Measurements from ENCODE around the gene LAMC1.

LAMC1 gene

GRCh38 chr1:183019860-183020259 lies 3.4 kb upstream of the LAMC1 start:
- Histone ChIP-seq H3K4me3 (no peak overlapping the region), H3K27ac (no peak overlapping the region)
- no peak for DNase-seq (ENCODE audit: low spot score)
- TF ChIP-seq, protein P1, sequence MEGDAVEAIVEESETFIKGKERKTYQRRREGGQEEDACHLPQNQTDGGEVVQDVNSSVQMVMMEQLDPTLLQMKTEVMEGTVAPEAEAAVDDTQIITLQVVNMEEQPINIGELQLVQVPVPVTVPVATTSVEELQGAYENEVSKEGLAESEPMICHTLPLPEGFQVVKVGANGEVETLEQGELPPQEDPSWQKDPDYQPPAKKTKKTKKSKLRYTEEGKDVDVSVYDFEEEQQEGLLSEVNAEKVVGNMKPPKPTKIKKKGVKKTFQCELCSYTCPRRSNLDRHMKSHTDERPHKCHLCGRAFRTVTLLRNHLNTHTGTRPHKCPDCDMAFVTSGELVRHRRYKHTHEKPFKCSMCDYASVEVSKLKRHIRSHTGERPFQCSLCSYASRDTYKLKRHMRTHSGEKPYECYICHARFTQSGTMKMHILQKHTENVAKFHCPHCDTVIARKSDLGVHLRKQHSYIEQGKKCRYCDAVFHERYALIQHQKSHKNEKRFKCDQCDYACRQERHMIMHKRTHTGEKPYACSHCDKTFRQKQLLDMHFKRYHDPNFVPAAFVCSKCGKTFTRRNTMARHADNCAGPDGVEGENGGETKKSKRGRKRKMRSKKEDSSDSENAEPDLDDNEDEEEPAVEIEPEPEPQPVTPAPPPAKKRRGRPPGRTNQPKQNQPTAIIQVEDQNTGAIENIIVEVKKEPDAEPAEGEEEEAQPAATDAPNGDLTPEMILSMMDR (IDR thresholded peaks at IDR 0.05) = no peak

- TF ChIP-seq, protein P1 (IDR thresholded peaks at IDR 0.05) = no peak
- peak overlapping the region; percentile 96 for H3K4me3 ChIP-seq
- DNase-seq (ENCODE audit: low spot score) = no peak
- H3K27ac ChIP-seq = peak overlapping the region; percentile 100
These were observed 1.6 kb upstream of the LAMC1 start for GRCh38 chr1:183021405-183022201.

DNA sequence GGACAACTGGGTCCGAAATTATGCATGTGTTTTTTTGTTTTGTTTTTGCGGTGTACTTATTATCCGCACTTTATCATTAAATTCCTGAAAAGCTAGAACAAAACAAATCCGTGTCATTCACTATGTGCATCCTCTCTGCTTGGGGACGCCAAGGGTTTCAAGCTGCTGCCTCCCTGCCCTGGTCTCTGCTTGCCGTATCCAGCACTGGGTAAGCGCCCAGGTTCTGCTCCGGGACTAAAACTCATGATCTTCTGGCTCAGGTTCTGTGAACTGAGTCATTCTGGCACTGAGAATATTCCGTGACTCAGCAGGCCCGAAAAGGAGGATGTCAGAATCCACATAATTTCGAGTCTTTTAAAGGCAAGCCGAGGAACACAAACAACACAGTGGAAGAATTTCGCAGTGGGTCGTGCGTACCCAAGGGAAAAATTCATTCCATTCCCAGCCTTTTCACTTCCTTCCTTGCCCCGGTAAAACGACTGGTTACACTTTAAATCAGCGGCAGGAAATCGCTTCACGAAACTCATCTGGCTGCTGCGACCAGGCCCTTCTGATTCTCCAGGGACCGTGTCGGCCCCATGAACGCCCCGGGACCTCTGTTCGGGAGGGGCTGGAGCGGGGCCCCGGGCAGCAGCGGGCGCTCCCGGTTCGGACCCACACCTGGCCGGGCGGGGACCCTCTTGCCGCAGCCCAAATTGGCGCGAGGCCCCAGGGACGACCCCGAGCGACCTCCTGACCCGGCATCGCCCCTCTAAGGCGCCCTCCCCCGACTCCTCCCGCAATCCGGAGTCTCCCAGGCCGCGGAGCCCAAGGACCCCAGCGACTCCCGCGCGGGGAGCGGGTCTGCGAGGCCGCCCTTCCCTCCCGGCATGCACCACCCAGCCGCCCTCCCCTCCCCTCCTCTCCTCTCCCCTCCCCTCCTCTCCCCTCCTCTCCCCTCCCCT lies 746 bp upstream of the LAMC1 start:
- peak overlapping the region; percentile 100 for H3K27ac ChIP-seq
- H3K4me3 ChIP-seq = peak overlapping the region; percentile 96
- DNase-seq (ENCODE audit: low spot score) = peak; percentile 95
- TF ChIP-seq, protein P1 (IDR thresholded peaks at IDR 0.05) = no peak

- Histone ChIP-seq H3K4me3 (peak overlapping the region; percentile 96), H3K27ac (peak overlapping the region; percentile 100)
- peak; percentile 78 for DNase-seq (ENCODE audit: low spot score)
- TF ChIP-seq, protein P1 (IDR thresholded peaks at IDR 0.05) = peak; percentile 11
These were observed 539 bp downstream of the LAMC1 start for GRCh38 chr1:183023601-183024316.

DNA sequence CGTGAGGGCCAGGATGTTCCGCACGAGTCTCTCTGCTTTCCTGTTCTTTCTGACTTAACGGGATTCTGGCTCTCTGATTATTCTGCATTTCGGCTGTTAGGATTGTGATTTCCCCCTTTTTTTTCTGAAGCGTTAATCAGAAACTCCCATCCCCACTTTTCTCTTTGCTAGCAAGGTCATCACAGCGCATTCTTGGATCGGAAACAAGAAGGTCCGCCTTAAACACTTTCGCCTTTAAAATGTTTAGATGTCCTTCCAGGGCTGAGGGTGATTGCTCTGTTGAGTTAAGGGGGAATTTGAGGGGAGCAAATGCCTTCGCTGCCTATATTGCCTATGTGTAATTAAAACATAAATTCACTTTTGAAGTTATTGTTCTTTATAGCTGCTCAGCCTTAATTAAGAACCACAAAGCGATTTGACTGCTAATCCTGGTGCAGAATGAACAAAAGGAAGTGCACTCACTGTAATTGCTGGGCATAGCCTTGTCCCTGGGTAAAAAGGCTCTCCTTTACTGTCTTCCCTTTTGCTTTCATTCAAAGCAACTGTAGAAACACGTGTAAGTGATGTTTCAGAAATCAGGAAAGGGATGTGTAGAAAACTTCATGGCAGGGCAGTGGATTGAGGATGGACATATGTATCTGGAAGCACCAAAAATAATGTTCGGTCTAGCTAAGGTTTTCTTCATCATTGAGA lies 1.2 kb downstream of the LAMC1 start:
- H3K27ac ChIP-seq = peak overlapping the region; percentile 100
- H3K4me3 ChIP-seq = peak overlapping the region; percentile 96
- no peak for DNase-seq (ENCODE audit: low spot score)
- TF ChIP-seq, protein P1 (IDR thresholded peaks at IDR 0.05) = no peak

DNA sequence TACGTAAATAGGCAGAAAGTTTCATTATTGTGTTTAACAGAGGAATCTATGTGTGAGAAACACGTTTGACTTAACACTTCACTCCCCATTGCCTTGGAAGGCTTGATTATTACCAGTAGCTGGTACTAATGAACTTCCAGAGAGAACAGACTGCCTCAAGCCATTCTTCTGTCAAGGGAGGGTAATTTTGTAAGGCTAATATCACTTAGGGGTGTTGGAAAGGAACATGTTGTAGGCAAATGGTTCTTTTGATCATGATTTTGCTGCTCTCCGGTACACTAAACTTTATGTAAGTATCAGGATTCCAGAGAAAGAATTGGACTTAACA lies 1.8 kb downstream of the LAMC1 start:
- TF ChIP-seq, protein P1 (IDR thresholded peaks at IDR 0.05) = no peak
- Histone ChIP-seq H3K4me3 (peak overlapping the region; percentile 96), H3K27ac (peak overlapping the region; percentile 100)
- no peak for DNase-seq (ENCODE audit: low spot score)

Measured in coronary artery (tissue), 2 donors.